HG03442 (cell line): Measurements from ENCODE around the gene SH2B3.

Experiments used
- ATAC-seq: cut with Tn5 transposase; IDR thresholded peaks from one replicate; pipeline ENCODE4 v1.9.1; 2021; ENCODE audit warnings: mild to moderate bottlenecking, moderate library complexity; ENCODE audit not compliant: unreplicated experiment

Gene SH2B3

GRCh38 chr12:111443086-111443485 lies 37.4 kb downstream of the SH2B3 start:
- no peak for ATAC-seq

GRCh38 chr12:111443586-111443985 lies 37.9 kb downstream of the SH2B3 start:
- no peak for ATAC-seq

GRCh38 chr12:111444314-111444924 lies 38.7 kb downstream of the SH2B3 start:
- ATAC-seq, result peak; percentile 29

GRCh38 chr12:111444925-111445725 lies 39.4 kb downstream of the SH2B3 start:
- peak; percentile 77 for ATAC-seq

- no peak for ATAC-seq
Measured at GRCh38 chr12:111445726-111446581, 40.2 kb downstream of the SH2B3 start.

- no peak for ATAC-seq
Measured at GRCh38 chr12:111446631-111447570, 41.2 kb downstream of the SH2B3 start.

- ATAC-seq, result no peak
Measured at GRCh38 chr12:111447571-111448265, 42.0 kb downstream of the SH2B3 start.

GRCh38 chr12:111448266-111448830 lies 42.6 kb downstream of the SH2B3 start:
- ATAC-seq, result no peak

- no peak for ATAC-seq
Measured at GRCh38 chr12:111448846-111449790, 43.4 kb downstream of the SH2B3 start.

- ATAC-seq, result no peak
Measured at GRCh38 chr12:111450676-111451075, 45.0 kb downstream of the SH2B3 start.

- ATAC-seq, result no peak
Measured at GRCh38 chr12:111451232-111451631, 45.5 kb downstream of the SH2B3 start.

- no peak for ATAC-seq
Measured at GRCh38 chr12:111451649-111452129, 46.0 kb downstream of the SH2B3 start.

GRCh38 chr12:111453071-111453989 lies 47.6 kb downstream of the SH2B3 start:
- ATAC-seq, result no peak

GRCh38 chr12:111454311-111454710 lies 48.6 kb downstream of the SH2B3 start:
- ATAC-seq, result no peak

- ATAC-seq, result no peak
Measured at GRCh38 chr12:111454716-111455447, 49.2 kb downstream of the SH2B3 start.
